OCI-LY1 (cell line): ENCODE measurements around the gene EML1.

ENCODE experiments used
- EZH2 ChIP-seq: fragments of 200-600 bp; sonication (generic), shearing (Covaris generic); IDR thresholded peaks from 2 replicates; pipeline ENCODE4 v1.8.0; 2017; ENCODE audit warnings: borderline replicate concordance, mixed run types, mild to moderate bottlenecking, antibody characterized with exemption, low read length, moderate library complexity, mixed read lengths
- TF ChIP-seq, protein P1 (sequence below): fragments of 200-600 bp; sonication (generic), shearing (Covaris generic); IDR thresholded peaks from 2 replicates; pipeline ENCODE4 v1.5.1; 2017; ENCODE audit warnings: mild to moderate bottlenecking, antibody characterized with exemption, low read length, moderate library complexity, mixed read lengths

DNA sequence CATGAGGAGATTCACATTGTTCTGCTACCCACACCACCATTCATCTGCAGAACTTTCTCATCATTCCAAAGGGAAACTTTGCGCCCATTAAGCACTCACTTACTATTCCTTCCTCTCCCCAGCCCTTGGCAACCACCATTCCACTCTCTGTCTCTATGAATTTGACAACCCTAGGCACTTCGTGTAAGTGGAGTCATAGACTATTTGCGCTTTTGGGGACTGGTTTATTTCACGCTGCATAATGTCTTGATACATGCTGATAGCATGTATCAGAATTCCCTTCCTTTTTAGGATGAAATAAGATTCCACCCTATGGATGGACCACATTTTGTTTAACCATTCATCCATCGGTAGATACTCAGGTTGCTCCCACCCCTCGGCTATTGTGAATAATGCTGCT, 4.5 kb upstream of the EML1 start:
- TF ChIP-seq, protein P1, sequence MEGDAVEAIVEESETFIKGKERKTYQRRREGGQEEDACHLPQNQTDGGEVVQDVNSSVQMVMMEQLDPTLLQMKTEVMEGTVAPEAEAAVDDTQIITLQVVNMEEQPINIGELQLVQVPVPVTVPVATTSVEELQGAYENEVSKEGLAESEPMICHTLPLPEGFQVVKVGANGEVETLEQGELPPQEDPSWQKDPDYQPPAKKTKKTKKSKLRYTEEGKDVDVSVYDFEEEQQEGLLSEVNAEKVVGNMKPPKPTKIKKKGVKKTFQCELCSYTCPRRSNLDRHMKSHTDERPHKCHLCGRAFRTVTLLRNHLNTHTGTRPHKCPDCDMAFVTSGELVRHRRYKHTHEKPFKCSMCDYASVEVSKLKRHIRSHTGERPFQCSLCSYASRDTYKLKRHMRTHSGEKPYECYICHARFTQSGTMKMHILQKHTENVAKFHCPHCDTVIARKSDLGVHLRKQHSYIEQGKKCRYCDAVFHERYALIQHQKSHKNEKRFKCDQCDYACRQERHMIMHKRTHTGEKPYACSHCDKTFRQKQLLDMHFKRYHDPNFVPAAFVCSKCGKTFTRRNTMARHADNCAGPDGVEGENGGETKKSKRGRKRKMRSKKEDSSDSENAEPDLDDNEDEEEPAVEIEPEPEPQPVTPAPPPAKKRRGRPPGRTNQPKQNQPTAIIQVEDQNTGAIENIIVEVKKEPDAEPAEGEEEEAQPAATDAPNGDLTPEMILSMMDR = no peak
- TF ChIP-seq EZH2 = no peak
